NCI-H1048 (cell line): ENCODE measurements around the gene ITGA1.
"Not testable (repeated sequence)": the region's sequence is repeated elsewhere in the genome, so short reads cannot be mapped to it uniquely, and the experiment has no call there.

Experiments
- DNase-seq: peaks from one replicate; lab custom pipeline; 2025; lab: John Stamatoyannopoulos, UW

Gene ITGA1

DNA sequence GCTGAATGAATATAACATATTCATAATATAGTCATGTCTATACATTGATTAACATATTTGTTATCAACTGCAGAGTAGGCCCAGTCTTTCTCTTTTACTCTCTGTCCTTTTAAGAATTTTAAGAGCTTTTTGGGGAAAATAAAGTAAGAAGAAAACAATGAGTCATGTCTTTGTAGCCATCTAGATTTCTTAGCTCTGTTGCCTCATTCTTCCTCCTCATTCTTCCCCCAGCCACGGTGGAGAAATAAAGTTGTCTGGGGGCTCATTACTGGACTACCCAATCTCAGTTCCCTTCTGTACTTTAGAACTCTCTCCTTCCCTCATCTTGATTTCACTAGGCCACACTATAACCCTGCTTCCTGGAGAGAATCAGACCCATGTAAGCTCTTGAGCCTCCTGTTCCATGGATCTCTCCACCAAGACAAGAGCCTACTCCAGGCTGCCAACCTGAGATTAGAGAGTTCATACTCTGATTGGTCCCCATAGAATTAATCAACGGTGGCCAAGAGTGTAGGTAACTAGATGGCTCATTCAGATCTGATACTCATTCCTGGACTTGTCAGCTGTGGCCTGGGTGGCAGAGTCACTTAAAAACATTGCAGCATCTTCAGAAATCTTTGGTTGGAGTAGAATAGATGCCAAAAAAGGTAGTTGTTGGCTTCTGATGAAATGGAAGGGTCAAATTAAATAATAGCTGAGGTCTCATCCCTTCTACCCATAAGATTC is 44.2 kb downstream of the ITGA1 start:
- no peak for DNase-seq

- DNase-seq, result no peak
Observed at GRCh38 chr5:52834320-52834719, 46.6 kb downstream of the ITGA1 start.

DNA sequence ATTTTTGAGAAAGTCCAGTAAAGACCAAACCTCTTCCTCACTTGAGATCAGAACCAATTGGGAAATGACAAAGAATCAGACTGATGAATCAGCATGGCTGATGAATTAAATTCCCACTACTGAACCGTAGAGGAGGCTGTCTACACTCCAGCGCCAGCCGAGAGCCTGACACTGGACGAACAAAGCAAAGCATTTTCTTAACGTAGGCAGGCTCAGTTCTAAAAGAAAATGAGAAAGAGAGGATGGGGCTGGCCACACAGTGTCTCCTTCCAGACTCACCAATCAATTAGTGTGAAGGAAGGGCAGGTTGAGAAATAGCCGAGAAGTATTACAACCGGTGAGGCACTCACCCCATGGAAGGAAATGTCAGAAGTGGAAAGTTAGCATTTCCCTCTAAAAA is 49.4 kb downstream of the ITGA1 start:
- DNase-seq, result no peak

DNA sequence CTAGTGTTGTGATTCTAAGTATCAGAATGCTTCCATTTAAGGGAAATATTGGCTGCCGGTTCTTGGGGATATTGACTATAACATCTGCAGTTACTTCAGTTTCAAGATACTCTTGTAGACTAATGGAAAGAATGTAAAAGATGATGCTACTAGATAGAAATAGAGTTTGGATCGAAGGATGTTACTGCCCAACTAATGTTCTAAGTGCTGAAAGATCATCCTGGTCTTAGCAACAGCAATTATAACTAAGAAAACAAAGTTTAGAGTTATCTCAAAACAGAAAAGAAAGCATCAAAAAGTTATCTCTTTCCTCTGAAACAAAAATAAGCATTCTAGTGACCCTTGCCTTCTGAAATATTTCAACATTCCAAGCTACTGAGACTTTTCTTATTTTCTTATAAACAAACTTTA is 49.9 kb downstream of the ITGA1 start:
- no peak for DNase-seq

- no peak for DNase-seq
Observed at GRCh38 chr5:52838326-52839015, 50.8 kb downstream of the ITGA1 start.

DNA sequence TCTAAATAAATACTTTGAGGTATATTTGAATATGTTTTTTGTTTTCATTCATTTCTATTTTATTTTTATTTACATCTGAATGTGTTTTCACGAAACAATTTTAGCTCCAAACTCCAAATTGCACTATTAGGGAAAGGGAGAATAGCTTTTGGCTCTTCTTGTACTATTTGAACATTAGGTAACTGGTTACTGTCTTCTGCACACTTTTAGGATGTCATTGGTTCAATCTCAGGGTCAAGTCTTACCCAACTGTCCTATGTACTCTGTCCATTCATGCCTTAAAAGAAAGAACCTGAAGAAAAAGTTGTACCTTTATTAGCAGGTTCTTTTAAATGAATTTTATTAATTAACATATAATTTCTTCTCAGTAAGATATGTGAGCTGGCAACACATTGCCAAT is 51.6 kb downstream of the ITGA1 start:
- DNase-seq, result no peak

DNA sequence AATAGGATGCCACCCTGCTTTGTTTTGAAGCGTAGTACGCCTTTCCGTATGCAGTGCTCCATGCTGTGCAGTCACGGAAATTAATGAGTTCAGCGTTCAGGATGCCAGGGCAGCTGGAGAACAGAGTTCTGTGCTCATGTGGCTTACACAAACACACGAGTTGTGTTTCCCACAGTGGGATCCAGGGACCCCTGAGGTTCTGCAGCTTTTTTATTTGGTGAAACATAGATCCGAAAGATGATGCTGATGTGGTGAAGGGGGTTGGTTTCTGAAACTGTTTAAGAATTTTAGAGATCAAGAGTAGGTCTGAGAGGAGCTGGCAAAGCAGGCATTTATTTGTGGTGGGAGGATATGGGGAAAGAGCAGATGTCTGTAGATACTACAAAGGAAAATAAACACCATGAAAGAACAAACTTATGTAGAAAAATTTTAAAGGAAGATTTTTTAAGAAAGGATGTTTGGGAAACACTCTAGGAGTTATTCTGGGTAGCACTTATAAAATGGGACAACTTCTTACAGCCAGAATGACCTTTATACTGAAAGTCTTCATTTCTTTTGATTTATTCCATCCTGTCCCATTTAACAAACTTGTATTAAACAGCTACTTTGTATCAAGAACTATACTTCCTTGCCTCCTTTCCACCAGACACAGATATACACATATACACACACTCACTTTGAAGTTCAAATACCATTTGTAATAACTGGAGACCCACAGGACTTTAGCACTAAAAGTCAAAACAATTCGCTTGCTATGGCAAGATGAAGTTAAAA is 52.7 kb downstream of the ITGA1 start:
- no peak for DNase-seq

DNA sequence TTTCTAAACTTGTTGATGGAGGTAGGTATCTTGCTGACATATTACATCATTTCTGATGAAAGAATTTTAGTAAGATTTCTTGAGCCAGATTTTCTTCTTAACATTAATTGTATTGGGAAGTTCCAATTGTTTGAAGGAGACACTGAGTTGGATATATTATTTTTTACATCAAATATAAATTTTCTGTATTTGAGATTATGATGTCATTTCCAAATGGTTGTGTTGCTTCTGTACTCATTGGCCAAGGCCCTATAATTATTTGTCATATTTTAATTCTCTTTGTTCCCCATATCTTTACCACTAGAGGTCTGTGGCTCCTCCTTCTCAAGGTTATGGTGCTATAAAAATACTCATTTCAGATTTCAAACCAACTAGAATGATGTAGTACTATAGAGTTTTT is 53.4 kb downstream of the ITGA1 start:
- no peak for DNase-seq

- no peak for DNase-seq
Observed at GRCh38 chr5:52842111-52842510, 54.4 kb downstream of the ITGA1 start.

DNA sequence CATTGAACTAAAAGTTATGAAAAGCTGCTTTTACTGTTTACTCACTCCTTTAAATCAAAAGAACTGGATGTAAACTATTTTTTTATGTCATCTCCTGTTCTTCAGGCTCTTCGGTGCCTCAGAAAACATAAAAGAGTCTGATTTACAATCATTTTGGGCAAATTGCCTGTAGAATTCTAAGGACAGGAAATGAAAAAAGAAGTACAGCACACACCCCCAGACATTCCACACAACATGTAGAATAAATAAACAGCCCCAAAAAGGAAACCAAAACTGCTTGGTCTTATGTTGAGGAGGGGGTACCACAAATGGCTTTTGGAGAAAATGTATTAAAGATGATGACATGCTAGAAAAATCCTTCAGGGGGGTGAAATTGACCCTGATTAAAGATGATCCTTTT is 57.2 kb downstream of the ITGA1 start:
- no peak for DNase-seq

GRCh38 chr5:52846182-52846842 is 58.6 kb downstream of the ITGA1 start:
- DNase-seq, result no peak

- not testable (repeated sequence) for DNase-seq
Observed at GRCh38 chr5:52848688-52849087, 61.0 kb downstream of the ITGA1 start.

DNA sequence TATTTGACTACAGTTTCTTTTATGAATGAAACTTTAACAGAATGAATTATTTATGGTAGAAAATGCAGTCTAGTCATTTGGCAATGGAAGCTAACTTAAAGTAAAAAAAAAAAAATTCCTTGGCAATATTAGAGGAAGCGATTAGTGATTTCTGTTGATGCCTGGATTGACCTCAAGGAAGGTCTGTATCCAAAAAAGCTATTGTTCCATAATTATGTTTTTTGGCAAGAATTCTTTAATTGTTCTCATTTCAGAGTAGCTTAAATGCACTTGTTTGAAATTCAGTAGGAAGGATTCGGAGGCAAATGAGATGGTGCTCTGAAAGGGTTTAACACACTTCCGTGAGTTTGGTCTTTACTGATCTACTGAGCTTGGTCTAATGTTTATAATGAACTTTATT is 61.8 kb downstream of the ITGA1 start:
- no peak for DNase-seq

GRCh38 chr5:52853650-52854049 is 65.9 kb downstream of the ITGA1 start:
- no peak for DNase-seq

DNA sequence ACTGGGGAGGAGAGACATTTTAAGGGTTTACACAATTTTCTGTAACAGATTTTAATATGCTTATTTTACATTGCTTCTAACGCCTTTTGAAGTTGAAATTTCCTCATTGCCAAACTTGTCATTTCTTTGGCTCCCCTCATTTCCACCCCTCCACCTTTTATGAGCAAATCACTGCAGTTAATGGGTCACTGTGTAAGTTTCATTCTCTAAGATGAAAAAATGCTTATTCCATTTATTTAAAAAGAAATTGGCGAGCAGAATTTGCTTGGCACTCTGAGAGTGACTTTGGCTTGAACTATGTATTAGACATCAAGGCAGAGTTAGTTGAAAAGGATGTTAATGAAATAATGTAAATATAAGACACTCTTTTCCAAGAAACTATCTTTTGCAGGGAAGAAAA is 66.6 kb downstream of the ITGA1 start:
- no peak for DNase-seq

DNA sequence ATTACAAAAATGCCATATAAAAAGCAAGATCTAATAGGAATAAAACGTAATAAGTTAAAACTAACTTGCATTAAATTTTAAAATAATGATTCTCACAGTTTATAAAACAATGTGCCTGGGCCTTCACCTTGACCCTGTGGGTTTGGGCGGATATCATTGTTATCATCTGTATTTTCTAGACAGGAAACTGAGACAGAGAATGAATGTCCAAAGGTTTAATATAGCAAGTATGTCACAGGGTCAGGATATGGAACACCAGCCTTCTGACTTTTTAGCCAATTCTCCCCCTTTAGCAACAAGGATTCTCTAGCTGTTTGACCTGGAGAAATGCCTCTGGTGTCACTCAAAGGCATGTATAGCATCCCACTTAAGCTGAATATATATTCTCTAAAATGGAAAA is 67.2 kb downstream of the ITGA1 start:
- no peak for DNase-seq

GRCh38 chr5:52856564-52856963 is 68.8 kb downstream of the ITGA1 start:
- DNase-seq, result no peak

DNA sequence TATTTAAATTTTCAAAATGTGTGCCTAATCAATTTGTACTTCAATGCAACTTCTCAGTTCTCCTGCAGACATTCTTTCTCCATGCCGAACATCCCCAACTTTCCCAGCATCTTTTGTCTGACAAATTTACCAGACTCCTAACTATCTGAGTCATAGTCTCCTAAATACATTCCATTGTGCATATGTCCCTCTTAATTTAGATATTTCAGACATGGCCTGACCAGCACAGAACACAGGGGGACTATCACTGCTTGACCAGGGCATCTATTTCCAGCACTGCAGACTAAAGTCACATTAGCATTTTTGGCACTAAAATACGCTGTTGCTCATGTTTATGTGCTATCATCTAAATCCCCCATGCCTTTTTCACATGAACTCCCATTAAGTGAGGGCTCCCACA is 71.9 kb downstream of the ITGA1 start:
- DNase-seq, result no peak

GRCh38 chr5:52861368-52861767 is 73.7 kb downstream of the ITGA1 start:
- DNase-seq, result no peak

DNA sequence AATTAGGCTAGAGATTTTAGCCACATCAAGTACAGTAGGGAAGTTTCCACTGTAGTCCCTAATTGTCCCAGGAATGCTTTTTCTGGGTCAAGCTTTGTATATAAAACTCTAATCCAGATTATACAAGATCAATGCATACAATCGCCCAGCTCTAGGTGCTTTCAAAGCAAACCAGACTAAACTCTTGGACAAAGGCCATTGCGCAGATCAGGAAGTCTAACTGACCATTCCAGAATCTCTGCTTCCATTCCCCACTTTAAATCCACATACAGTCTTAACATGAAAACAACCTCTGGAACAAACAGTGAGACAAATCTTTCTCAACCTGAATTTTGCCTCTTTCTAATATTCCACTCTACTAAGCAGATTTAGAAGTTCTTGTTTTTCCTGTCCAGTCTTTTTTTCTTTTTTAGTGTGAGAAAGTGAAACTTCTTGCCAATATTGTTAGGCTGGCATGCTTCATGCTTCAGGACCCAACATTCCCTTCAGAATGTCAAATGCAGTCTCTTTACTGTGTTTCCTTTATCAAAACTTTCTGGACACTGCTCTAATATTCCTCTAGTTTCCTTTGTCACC is 76.1 kb downstream of the ITGA1 start:
- no peak for DNase-seq

DNA sequence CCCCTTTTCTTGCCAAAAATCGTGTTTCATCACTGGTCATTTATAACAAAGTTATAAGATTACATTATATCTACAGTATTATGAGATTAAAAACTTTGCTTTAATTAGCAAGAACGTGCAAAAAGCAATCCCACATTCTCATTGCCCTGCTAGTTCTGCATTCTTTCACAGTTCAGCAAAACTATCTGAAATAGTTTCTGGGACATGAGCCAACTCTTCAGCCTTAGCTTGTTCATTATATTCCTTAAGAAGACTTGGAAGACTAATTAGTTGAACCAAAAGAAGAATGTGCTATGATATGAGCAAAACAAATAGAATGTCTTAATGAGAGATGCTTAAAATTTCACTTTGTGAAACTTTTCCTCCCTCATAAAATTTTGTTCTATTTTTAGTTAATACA is 76.7 kb downstream of the ITGA1 start:
- no peak for DNase-seq

DNA sequence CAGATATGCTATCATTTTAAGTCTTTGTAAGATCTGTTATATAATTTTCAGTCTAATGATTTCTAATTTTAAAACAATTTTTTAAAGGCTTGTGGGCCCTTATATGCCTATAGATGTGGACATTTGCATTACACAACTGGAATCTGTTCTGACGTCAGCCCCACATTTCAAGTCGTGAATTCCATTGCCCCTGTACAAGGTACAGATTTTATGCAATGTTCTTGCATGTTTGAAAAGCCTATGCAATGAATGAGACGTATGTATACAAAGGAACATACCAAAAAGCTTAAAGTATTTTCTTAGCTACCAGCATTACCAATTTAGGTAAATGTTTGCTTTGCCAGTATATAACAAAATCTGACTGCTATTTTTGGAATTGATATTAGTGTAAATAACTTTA is 77.2 kb downstream of the ITGA1 start:
- no peak for DNase-seq
